ENCODE data around the gene CDH1. TPM values are rescaled to one million over a fixed set of nuclear protein-coding genes. Genes with fewer than 3 reads are reported as not detected.

CDH1 gene
- total RNA-seq, 1 experiment from 2014 or later, result 65.8 TPM

GRCh38 chr16:68739964-68740627, 3.0 kb downstream of the CDH1 start:
- H3K4me3 ChIP-seq (ENCODE audit: low read depth in 2 of 2, low read length in 2 of 2), result no peak overlapping the region
- no peak for TF ChIP-seq TCF7L2 (IDR thresholded peaks at IDR 0.05; ENCODE audit: low read depth, low read length)
- no peak for TF ChIP-seq SIN3A (IDR thresholded peaks at IDR 0.05; ENCODE audit: borderline replicate concordance, insufficient read depth, low read depth, low read length)
- TF ChIP-seq REST (IDR thresholded peaks at IDR 0.05; ENCODE audit: insufficient read depth in 1 of 2, low read depth in 2 of 2, low read length in 1 of 2), result no peak
- no peak for TF ChIP-seq CTCF (IDR thresholded peaks at IDR 0.05)
- no peak for TF ChIP-seq POLR2AphosphoS5 (IDR thresholded peaks at IDR 0.05; ENCODE audit: low read depth, low read length)
- no peak for DNase-seq (ENCODE audit: low read depth, low spot score)
- ChIA-PET CTCF (no interaction called here), POLR2A (interaction anchor here (0.7 kb wide), 2 partner anchors 34 to 221 kb away, joined by 3 read pairs; no protein-coding TSS in a partner anchor)
- H3K36me3 ChIP-seq (ENCODE audit: control insufficient read depth, insufficient read depth, low read length), result no peaks in the 10 kb centered on the region; the same call in 1 of the 2 replicates
- ATAC-seq, result no peak
- intact Hi-C loops (cut with micrococcal nuclease; ENCODE audit: unreplicated experiment) (no loop called here), in situ Hi-C loops (cut with HindIII; ENCODE audit: low pct_unique_long_range_greater_than_20kb, low sequenced_read_pairs) (no loop called here)
- peaks cover 33% of the 10 kb centered on the region for H3K4me1 ChIP-seq (ENCODE audit: control insufficient read depth, insufficient read depth, low read length)
- H3K27me3 ChIP-seq (ENCODE audit: control insufficient read depth, insufficient read depth, low read length), result no peaks in the 10 kb centered on the region
- H3K9me3 ChIP-seq (ENCODE audit: control insufficient read depth, insufficient read depth, low read depth, low read length), result no peaks in the 10 kb centered on the region
- H3K27ac ChIP-seq (ENCODE audit: low read length), result peak overlapping the region; percentile 61; the same call in 1 of the 2 replicates
- BruUV-seq (replicated peaks), result no TSS peak

DNA sequence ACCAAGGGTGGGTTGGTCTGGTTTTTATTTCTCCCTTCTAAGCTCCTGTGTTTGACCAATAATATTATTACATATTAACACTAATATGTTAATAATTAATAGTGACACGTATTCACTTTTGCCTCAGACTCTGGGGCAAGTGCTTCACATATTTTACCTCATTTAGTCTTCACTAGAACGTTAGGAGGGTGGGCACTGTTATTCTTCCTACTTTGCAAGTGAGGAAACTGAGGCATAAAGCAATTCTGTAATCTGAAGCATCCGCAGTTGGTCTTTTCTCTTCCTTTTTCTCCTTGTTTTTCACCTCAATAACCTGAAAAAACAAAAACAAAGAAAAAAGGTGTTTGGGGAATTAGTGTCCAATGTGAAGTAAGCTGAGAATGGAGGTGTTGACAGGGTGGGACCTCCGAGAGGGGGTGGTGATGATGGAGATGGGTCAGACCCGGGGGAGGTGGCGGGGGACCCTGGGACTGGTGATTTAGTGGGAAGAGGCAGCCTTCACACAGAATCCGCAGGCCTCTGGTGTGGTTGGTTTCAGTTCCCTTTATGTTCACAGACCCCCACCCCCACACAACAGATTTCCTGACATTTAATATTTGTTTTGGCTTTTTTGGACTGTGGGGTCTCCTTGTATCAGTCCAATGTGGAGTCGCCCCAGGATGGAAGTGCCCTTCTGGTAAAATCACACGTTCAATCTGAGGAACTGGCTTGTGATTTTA, 3.7 kb downstream of the CDH1 start:
- Histone ChIP-seq H3K4me3 (ENCODE audit: low read depth in 2 of 2, low read length in 2 of 2) (no peak overlapping the region), H3K4me1 (ENCODE audit: control insufficient read depth, insufficient read depth, low read length) (peaks cover 34% of the 10 kb centered on the region), H3K27ac (ENCODE audit: low read length) (peak overlapping the region; percentile 46; the same call in 1 of the 2 replicates), H3K36me3 (ENCODE audit: control insufficient read depth, insufficient read depth, low read length) (no peaks in the 10 kb centered on the region; the same call in 1 of the 2 replicates), H3K27me3 (ENCODE audit: control insufficient read depth, insufficient read depth, low read length) (no peaks in the 10 kb centered on the region), H3K9me3 (ENCODE audit: control insufficient read depth, insufficient read depth, low read depth, low read length) (no peaks in the 10 kb centered on the region)
- ATAC-seq, result no peak
- in situ Hi-C loops (cut with HindIII; ENCODE audit: low pct_unique_long_range_greater_than_20kb, low sequenced_read_pairs) (no loop called here), intact Hi-C loops (cut with micrococcal nuclease; ENCODE audit: unreplicated experiment) (no loop called here)
- DNase-seq (ENCODE audit: low read depth, low spot score), result no peak
- CTCF ChIA-PET, result no interaction called here
- no peak for TF ChIP-seq POLR2AphosphoS5 (IDR thresholded peaks at IDR 0.05; ENCODE audit: low read depth, low read length)
- no peak for TF ChIP-seq SIN3A (IDR thresholded peaks at IDR 0.05; ENCODE audit: borderline replicate concordance, insufficient read depth, low read depth, low read length)
- no peak for TF ChIP-seq REST (IDR thresholded peaks at IDR 0.05; ENCODE audit: insufficient read depth in 1 of 2, low read depth in 2 of 2, low read length in 1 of 2)
- no peak for TF ChIP-seq TCF7L2 (IDR thresholded peaks at IDR 0.05; ENCODE audit: low read depth, low read length)
- TF ChIP-seq CTCF (IDR thresholded peaks at IDR 0.05), result no peak
- POLR2A ChIA-PET, result interaction anchor here (0.7 kb wide), 2 partner anchors 35 to 222 kb away, joined by 3 read pairs; no protein-coding TSS in a partner anchor
- BruUV-seq (replicated peaks), result no TSS peak

Data from Panc1 (cell line).